Measurements from ENCODE around the gene PCED1B.

DNA sequence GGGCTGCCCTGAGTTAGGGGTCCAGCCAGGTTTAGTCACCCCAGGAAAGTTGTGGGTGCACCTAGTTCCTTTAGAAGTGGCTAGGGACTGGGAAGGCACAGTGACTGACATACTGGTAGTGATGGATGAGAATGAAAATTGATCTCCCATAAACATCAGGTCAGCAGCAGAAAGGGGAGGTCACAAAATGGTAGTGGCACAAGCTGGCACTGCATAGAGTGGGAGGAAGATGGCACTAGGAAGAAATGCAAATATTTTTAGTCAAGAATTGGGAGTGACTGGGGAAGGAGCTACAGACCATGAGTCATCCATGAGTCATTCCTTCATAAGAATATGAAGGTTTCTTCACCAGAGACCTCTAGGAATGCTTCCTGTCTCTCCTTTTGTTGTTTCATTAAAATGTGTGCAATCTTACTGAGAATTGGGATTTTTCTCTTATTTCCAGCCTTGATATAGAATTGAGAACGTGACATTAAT lies 198.6 kb downstream of the PCED1B start:
- TF ChIP-seq POLR2A (IDR thresholded peaks at IDR 0.05): no peak
- TF ChIP-seq CTCF (IDR thresholded peaks at IDR 0.05): no peak

All from testis (tissue), 2 donors.